Tibial nerve (tissue), 4 donors: ENCODE data around the gene CCDC110. TPM values are rescaled to one million over a fixed set of nuclear protein-coding genes. Genes with fewer than 3 reads are reported as not detected.
A peak's percentile ranks its signal among the peaks of the same experiment; 100 is the strongest.
"Not testable (repeated sequence)": the region's sequence is repeated elsewhere in the genome, so short reads cannot be mapped to it uniquely, and the experiment has no call there.

Experiments used
- DNase-seq, 2 donors: peaks; one replicate each; pipeline ENCODE4 v3.0.0-alpha.2; 2019; ENCODE audit warnings: low spot score in 2 of 2
- H3K27ac ChIP-seq, 4 donors: fragments of 200-600 bp; sonication (generic) in 3 of 4; one replicate each; pipeline ENCODE4 v1.5.1; 2017 to 2019; ENCODE audit warnings: mild to moderate bottlenecking in 1 of 4
- H3K27me3 ChIP-seq, 2 donors: fragments of 200-600 bp; sonication (generic) in 1 of 2; one replicate each; pipeline versions ENCODE4 v1.5.1 to v1.6.0; 2017 to 2019
- H3K36me3 ChIP-seq, 3 donors: fragments of 200-600 bp; sonication (generic); one replicate each; pipeline ENCODE4 v1.5.1; 2018 to 2019
- H3K4me1 ChIP-seq, 4 donors: fragments of 200-600 bp; sonication (generic) in 3 of 4; one replicate each; pipeline ENCODE4 v1.5.1; 2017 to 2019
- H3K4me3 ChIP-seq, 4 donors: fragments of 200-600 bp; sonication (generic) in 3 of 4; one replicate each; pipeline ENCODE4 v1.5.1; 2017 to 2019; ENCODE audit warnings: mild to moderate bottlenecking in 1 of 4, moderate library complexity in 1 of 4
- H3K9me3 ChIP-seq, 4 donors: fragments of 200-600 bp; sonication (generic) in 3 of 4; one replicate each; pipeline ENCODE4 v1.5.1; 2017 to 2019
- EP300 ChIP-seq, 2 donors: sonication (generic); formaldehyde crosslinking; IDR thresholded peaks; one replicate each; pipeline ENCODE4 v1.6.1; 2017; ENCODE audit warnings: antibody characterized with exemption in 2 of 2, mild to moderate bottlenecking in 1 of 2
- POLR2A ChIP-seq, 2 donors: fragments of 450-650 bp; IDR thresholded peaks; one replicate each; pipeline ENCODE4 v1.6.1; 2017; ENCODE audit warnings: antibody characterized with exemption in 2 of 2, mild to moderate bottlenecking in 2 of 2, moderate library complexity in 2 of 2
- WGBS, 2 donors: methylation state at CpG; one replicate each; pipeline ENCODE4 v1.1.5; 2018; 5-methylcytosine and 5-hydroxymethylcytosine counted together
- total RNA-seq, 4 donors: library from RNA; depleted of rRNA; stranded (reverse); fragments of >200 nt; gene quantifications; one replicate each; pipeline ENCODE4 v1.1.0, GENCODE V29; 2016
- TF ChIP-seq, protein P1 (sequence below), 5 experiments: fragments of 200-600 bp in 3 of 5; fragments of 450-650 bp in 2 of 5; sonication (generic) in 3 of 5; IDR thresholded peaks; one replicate each; pipeline ENCODE4 v1.5.1; 2016 to 2019; ENCODE audit warnings: antibody characterized with exemption in 5 of 5, mild to moderate bottlenecking in 3 of 5, moderate library complexity in 2 of 5

Gene CCDC110
- total RNA-seq, 4 donors from 2014 or later, result 0.20 to 0.90 TPM; not detected in 2

DNA sequence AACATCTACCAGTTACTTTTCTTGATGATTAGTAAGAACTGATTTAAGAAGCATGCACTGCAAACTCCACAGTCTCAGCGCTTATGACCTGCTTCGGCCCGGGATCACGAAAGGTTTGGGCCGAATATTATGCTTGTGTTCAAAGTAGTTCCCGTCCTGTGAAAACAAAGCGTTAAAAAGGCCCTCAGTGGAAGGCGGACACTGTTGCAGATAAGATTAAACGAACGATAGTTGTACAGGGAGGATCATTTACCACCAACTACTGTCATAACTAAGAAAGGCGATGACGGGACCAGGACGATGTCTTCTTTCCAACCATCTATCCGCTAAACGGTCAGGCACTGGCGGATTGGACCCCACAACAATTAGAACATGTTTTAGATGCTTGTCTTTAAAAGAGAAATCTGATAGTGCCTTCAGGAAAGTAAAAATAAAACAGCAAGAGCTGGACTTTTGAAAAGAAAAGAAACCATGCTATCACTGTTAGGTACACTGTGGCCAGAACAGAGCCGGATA lies 42.7 kb upstream of the CCDC110 start:
- peaks cover 0 to 10% (median 0%) of the 10 kb centered on the region in 3 donors for H3K36me3 ChIP-seq
- no peak overlapping the region for H3K4me3 ChIP-seq
- peak overlapping the region in 1 of 4 donors; percentile 12 for H3K27ac ChIP-seq
- TF ChIP-seq EP300 (IDR thresholded peaks at IDR 0.05) (no peak), POLR2A (IDR thresholded peaks at IDR 0.05) (no peak)
- TF ChIP-seq, protein P1, sequence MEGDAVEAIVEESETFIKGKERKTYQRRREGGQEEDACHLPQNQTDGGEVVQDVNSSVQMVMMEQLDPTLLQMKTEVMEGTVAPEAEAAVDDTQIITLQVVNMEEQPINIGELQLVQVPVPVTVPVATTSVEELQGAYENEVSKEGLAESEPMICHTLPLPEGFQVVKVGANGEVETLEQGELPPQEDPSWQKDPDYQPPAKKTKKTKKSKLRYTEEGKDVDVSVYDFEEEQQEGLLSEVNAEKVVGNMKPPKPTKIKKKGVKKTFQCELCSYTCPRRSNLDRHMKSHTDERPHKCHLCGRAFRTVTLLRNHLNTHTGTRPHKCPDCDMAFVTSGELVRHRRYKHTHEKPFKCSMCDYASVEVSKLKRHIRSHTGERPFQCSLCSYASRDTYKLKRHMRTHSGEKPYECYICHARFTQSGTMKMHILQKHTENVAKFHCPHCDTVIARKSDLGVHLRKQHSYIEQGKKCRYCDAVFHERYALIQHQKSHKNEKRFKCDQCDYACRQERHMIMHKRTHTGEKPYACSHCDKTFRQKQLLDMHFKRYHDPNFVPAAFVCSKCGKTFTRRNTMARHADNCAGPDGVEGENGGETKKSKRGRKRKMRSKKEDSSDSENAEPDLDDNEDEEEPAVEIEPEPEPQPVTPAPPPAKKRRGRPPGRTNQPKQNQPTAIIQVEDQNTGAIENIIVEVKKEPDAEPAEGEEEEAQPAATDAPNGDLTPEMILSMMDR (IDR thresholded peaks at IDR 0.05), result no peak
- 93 to 94% methylated on average over 17 of the region's 17 CpGs for WGBS, 2 donors
- H3K27me3 ChIP-seq, result peaks cover 0 to 4% of the 10 kb centered on the region in 2 donors
- no peak for DNase-seq
- no peaks in the 10 kb centered on the region for H3K9me3 ChIP-seq
- H3K4me1 ChIP-seq, result no peaks in the 10 kb centered on the region

DNA sequence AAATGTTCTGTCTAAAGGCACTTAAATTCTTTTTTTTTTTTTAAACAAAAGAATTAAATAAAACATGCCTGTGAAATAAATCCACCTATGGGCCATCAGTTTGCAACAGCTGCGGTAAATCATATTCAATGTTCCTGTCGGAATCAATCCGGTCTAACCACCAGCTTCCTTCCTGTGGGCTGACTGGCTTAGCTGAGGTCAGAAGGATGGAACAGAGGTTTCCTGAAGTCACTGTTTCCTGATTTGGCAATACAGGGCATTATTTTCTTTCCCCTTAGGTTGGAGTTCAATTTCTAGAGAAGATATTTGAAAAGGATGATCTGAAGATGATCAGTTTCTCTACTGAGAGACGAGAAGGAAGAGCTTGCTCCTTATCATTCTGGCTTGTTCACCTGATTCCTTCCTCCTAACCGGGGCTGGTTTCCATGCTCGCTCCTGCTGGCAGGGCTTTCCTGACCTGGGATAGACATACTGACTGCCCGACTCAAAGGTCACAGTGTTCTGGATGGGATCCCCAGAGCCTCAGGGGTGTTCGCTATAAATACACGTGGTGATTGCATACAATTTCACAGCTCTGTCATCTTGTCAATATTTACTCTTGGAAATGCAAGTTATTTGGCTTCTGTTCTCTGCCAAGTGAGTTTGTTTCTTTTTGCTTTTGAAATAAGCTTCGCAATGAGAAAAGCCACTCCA lies 42.1 kb upstream of the CCDC110 start:
- no peaks in the 10 kb centered on the region for H3K4me1 ChIP-seq
- peak overlapping the region in 1 of 4 donors; percentile 12 for H3K27ac ChIP-seq
- H3K36me3 ChIP-seq, result peaks cover 0 to 10% (median 0%) of the 10 kb centered on the region in 3 donors
- WGBS, 2 donors, result 70 to 74% methylated on average over 10 of the region's 10 CpGs
- H3K4me3 ChIP-seq, result no peak overlapping the region
- H3K9me3 ChIP-seq, result no peaks in the 10 kb centered on the region
- peaks cover 0 to 4% of the 10 kb centered on the region in 2 donors for H3K27me3 ChIP-seq
- no peak for DNase-seq
- TF ChIP-seq, protein P1 (IDR thresholded peaks at IDR 0.05), result no peak
- TF ChIP-seq EP300 (IDR thresholded peaks at IDR 0.05), result peak in 1 of 2 donors; percentile 65

DNA sequence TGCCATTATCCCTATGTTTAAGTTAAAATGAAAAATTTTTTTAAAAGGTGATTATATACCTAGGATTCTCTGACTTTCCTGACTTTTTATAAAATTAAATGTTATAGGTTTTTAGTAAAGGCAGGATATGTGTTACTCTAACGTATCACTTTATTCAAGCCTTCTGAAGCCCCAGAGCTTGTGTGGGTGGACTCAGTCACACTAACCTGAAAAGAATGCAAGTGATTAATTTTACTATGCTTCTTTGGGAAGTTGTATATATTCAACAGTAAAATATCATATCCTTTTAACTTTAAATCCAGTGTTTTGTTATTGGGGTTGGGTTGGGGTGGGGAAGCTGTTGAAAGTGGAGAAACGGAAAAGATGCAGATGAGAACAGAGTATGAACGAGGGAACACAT lies 41.0 kb upstream of the CCDC110 start:
- H3K27me3 ChIP-seq, result peaks cover 0 to 4% of the 10 kb centered on the region in 2 donors
- H3K36me3 ChIP-seq, result peaks cover 0 to 10% (median 0%) of the 10 kb centered on the region in 3 donors
- WGBS, 2 donors, result 84 to 85% methylated on average over 3 of the region's 3 CpGs
- no peaks in the 10 kb centered on the region for H3K4me1 ChIP-seq
- TF ChIP-seq, protein P1 (IDR thresholded peaks at IDR 0.05), result no peak
- no peak for TF ChIP-seq EP300 (IDR thresholded peaks at IDR 0.05)
- no peak for TF ChIP-seq POLR2A (IDR thresholded peaks at IDR 0.05)
- H3K4me3 ChIP-seq, result no peak overlapping the region
- DNase-seq, result no peak
- no peaks in the 10 kb centered on the region for H3K9me3 ChIP-seq
- H3K27ac ChIP-seq, result no peak overlapping the region

DNA sequence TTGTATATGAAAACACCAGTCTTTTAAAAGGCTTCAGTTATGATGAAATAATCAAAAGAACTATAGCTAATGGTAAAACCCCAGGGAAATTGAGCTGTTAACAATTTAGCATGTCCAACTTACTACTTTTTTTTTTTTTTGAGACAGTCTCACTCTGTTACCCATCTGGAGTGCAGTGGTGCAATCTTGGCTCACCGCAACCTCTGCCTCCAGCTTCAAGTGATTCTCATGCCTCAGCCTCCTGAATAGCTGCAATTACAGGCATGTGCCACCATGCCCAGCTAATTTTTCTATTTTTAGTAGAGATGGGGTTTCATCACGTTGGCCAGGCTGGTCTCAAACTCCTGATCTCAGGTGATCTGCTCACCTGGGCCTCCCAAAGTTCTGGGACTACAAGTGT lies 39.7 kb upstream of the CCDC110 start:
- not testable (repeated sequence) for H3K9me3 ChIP-seq, H3K27me3 ChIP-seq, H3K4me3 ChIP-seq, DNase-seq, H3K27ac ChIP-seq, H3K4me1 ChIP-seq
- peaks cover 0 to 10% (median 0%) of the 10 kb centered on the region in 3 donors for H3K36me3 ChIP-seq
- 71 to 82% methylated on average over 2 of the region's 2 CpGs for WGBS, 2 donors

DNA sequence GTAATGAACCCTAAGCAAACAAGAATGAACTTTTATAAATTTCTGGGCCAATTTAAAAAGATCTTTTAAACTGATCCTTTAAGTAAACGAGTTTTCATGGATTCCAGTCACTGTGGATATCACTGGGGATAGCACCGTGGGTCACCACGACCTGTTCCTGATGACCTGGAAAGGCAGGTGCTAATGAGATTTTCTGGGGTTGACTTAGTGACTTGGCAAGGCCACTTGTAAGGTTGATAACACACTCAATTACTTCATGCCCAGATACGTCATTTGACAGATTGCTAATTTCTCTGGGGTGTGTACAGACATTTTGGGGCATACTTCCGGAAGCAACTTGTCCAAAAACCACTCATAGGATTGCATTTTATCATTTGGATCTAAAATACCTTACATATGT lies 39.3 kb upstream of the CCDC110 start:
- Histone ChIP-seq H3K36me3 (peaks cover 0 to 10% (median 0%) of the 10 kb centered on the region in 3 donors), H3K4me1 (no peaks in the 10 kb centered on the region), H3K27me3 (peaks cover 0 to 4% of the 10 kb centered on the region in 2 donors), H3K9me3 (no peaks in the 10 kb centered on the region), H3K27ac (no peak overlapping the region), H3K4me3 (no peak overlapping the region)
- TF ChIP-seq, protein P1 (IDR thresholded peaks at IDR 0.05), result no peak
- TF ChIP-seq EP300 (IDR thresholded peaks at IDR 0.05) (no peak), POLR2A (IDR thresholded peaks at IDR 0.05) (no peak)
- DNase-seq, result no peak
- 89 to 95% methylated on average over 5 of the region's 5 CpGs for WGBS, 2 donors
